ENCODE measurements around the gene IL13. TPM values are rescaled to one million over a fixed set of nuclear protein-coding genes. Genes with fewer than 3 reads are reported as not detected.

IL13 gene
- total RNA-seq, 1 experiment from 2014 or later, result not detected

- no peaks in the 10 kb centered on the region for H3K27me3 Mint-ChIP-seq (ENCODE audit: insufficient read depth, unreplicated experiment)
- no peak overlapping the region for H3K27ac Mint-ChIP-seq (ENCODE audit: low read depth, unreplicated experiment)
- POLR2A ChIA-PET, result interaction anchor here (0.8 to 1.1 kb wide), 2 partner anchors 10 to 41 kb away, joined by 3 read pairs; no protein-coding TSS in a partner anchor
- no TSS peak for BruUV-seq (replicated peaks)
- no peaks in the 10 kb centered on the region for H3K4me1 Mint-ChIP-seq (ENCODE audit: insufficient read depth, unreplicated experiment)
- H3K36me3 Mint-ChIP-seq (ENCODE audit: insufficient read depth, unreplicated experiment), result peaks cover 90% of the 10 kb centered on the region
- no peaks in the 10 kb centered on the region for H3K9me3 Mint-ChIP-seq (ENCODE audit: unreplicated experiment)
- DNase-seq (ENCODE audit: unreplicated experiment), result no peak
- intact Hi-C loops (cut with micrococcal nuclease), result loop anchor here (5.0 kb wide), 1 partner anchor 151 kb away; no protein-coding TSS in a partner anchor
- no peak overlapping the region for H3K4me3 Mint-ChIP-seq (ENCODE audit: unreplicated experiment)
- CTCF ChIA-PET, result interaction anchor here (0.6 kb wide), 4 partner anchors 30 to 270 kb away, joined by 3 to 4 read pairs (median 4); no protein-coding TSS in a partner anchor
- TF ChIP-seq CTCF (IDR thresholded peaks at IDR 0.05; ENCODE audit: unreplicated experiment), result no peak
Measured at GRCh38 chr5:132641241-132641723, 16.7 kb upstream of the IL13 start.

DNA sequence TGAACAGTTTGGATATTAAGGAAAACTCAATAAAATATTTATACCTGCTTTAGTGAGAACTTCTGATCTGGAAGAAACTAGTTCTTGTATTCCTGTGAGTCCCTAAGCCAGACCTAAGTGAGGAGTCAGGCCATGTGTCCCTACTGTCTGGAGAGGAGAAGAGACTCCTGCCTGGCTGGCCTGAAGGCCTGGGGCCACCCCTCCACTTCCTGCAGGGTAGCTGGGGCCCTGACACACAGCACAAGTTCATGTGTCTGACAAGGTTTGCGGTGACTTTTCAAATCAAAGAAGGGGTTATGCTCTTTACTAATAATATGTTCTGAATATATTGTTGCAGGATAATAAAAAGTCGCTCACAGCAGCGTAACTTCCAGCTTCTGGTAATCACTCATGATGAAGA is 16.1 kb upstream of the IL13 start:
- Mint-ChIP-seq H3K4me1 (ENCODE audit: insufficient read depth, unreplicated experiment) (no peaks in the 10 kb centered on the region), H3K27me3 (ENCODE audit: insufficient read depth, unreplicated experiment) (no peaks in the 10 kb centered on the region), H3K4me3 (ENCODE audit: unreplicated experiment) (no peak overlapping the region), H3K9me3 (ENCODE audit: unreplicated experiment) (no peaks in the 10 kb centered on the region), H3K36me3 (ENCODE audit: insufficient read depth, unreplicated experiment) (peaks cover 85% of the 10 kb centered on the region), H3K27ac (ENCODE audit: low read depth, unreplicated experiment) (no peak overlapping the region)
- ChIA-PET POLR2A (interaction anchor here (0.7 to 1.1 kb wide), 2 partner anchors 10 to 91 kb away, joined by 3 read pairs; no protein-coding TSS in a partner anchor), CTCF (interaction anchor here (0.6 kb wide), 2 partner anchors 78 to 271 kb away, joined by 3 read pairs; no protein-coding TSS in a partner anchor)
- no TSS peak for BruUV-seq (replicated peaks)
- intact Hi-C loops (cut with micrococcal nuclease), result loop anchor here (5.0 kb wide), 1 partner anchor 150 kb away; no protein-coding TSS in a partner anchor
- no peak for DNase-seq (ENCODE audit: unreplicated experiment)
- no peak for TF ChIP-seq CTCF (IDR thresholded peaks at IDR 0.05; ENCODE audit: unreplicated experiment)

- intact Hi-C loops (cut with micrococcal nuclease), result loop anchor here (5.0 kb wide), 1 partner anchor 148 kb away; no protein-coding TSS in a partner anchor
- ChIA-PET POLR2A (interaction anchor here (0.5 to 1.1 kb wide), 2 partner anchors 10 to 22 kb away, joined by 3 to 4 read pairs; no protein-coding TSS in a partner anchor), CTCF (interaction anchor here (0.6 to 1.0 kb wide), 2 partner anchors 142 to 185 kb away, joined by 3 read pairs; no protein-coding TSS in a partner anchor)
- no peak overlapping the region for H3K4me3 Mint-ChIP-seq (ENCODE audit: unreplicated experiment)
- BruUV-seq (replicated peaks), result no TSS peak
- H3K36me3 Mint-ChIP-seq (ENCODE audit: insufficient read depth, unreplicated experiment), result peaks cover 62% of the 10 kb centered on the region
- DNase-seq (ENCODE audit: unreplicated experiment), result no peak
- no peaks in the 10 kb centered on the region for H3K4me1 Mint-ChIP-seq (ENCODE audit: insufficient read depth, unreplicated experiment)
- H3K27me3 Mint-ChIP-seq (ENCODE audit: insufficient read depth, unreplicated experiment), result no peaks in the 10 kb centered on the region
- no peak overlapping the region for H3K27ac Mint-ChIP-seq (ENCODE audit: low read depth, unreplicated experiment)
- no peak for TF ChIP-seq CTCF (IDR thresholded peaks at IDR 0.05; ENCODE audit: unreplicated experiment)
- H3K9me3 Mint-ChIP-seq (ENCODE audit: unreplicated experiment), result no peaks in the 10 kb centered on the region
Measured at GRCh38 chr5:132644177-132644576, 13.8 kb upstream of the IL13 start.

GRCh38 chr5:132646583-132647266 is 11.2 kb upstream of the IL13 start:
- Mint-ChIP-seq H3K4me1 (ENCODE audit: insufficient read depth, unreplicated experiment) (no peaks in the 10 kb centered on the region), H3K36me3 (ENCODE audit: insufficient read depth, unreplicated experiment) (peaks cover 36% of the 10 kb centered on the region), H3K27ac (ENCODE audit: low read depth, unreplicated experiment) (no peak overlapping the region), H3K9me3 (ENCODE audit: unreplicated experiment) (no peaks in the 10 kb centered on the region), H3K4me3 (ENCODE audit: unreplicated experiment) (no peak overlapping the region), H3K27me3 (ENCODE audit: insufficient read depth, unreplicated experiment) (no peaks in the 10 kb centered on the region)
- CTCF ChIA-PET, result interaction anchor here (0.6 kb wide), 1 partner anchor 978 kb away, joined by 5 read pairs; no protein-coding TSS in a partner anchor
- intact Hi-C loops (cut with micrococcal nuclease), result no loop called here
- POLR2A ChIA-PET, result interaction anchor here (0.5 to 0.9 kb wide), 2 partner anchors 13 to 49 kb away, joined by 3 to 4 read pairs; no protein-coding TSS in a partner anchor
- DNase-seq (ENCODE audit: unreplicated experiment), result no peak
- no TSS peak for BruUV-seq (replicated peaks)
- TF ChIP-seq CTCF (IDR thresholded peaks at IDR 0.05; ENCODE audit: unreplicated experiment), result no peak

All from MCF 10A (cell line).